ENCODE results near the gene GLUD1.
"Not testable (repeated sequence)": the region's sequence is repeated elsewhere in the genome, so short reads cannot be mapped to it uniquely, and the experiment has no call there.

DNA sequence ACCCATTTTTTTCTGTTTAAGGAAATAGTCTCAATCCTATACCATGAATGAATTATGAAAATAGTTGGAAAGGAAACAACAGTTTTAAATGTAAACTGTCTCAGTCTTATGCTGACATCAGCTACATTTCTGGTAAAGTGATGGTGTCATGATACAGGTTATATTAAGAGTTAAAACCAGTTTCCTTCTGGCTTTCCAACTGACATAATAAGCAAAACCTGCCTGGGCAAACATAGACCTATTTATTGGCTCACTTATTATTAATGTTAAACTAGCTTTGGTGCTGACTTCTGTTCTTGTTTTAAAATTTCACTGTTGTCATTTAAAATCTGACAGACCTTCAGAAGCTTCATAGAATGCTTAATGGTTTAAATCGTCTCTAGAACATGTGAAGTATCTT lies 24.4 kb upstream of the GLUD1 start:
- TF ChIP-seq TARDBP (IDR thresholded peaks at IDR 0.05); ELF4 (IDR thresholded peaks at IDR 0.05); ZNF384 (IDR thresholded peaks at IDR 0.05); FOXM1 (IDR thresholded peaks at IDR 0.05; ENCODE audit: borderline replicate concordance); CTBP1 (IDR thresholded peaks at IDR 0.05; ENCODE audit: borderline replicate concordance); LEF1 (IDR thresholded peaks at IDR 0.05; ENCODE audit: borderline replicate concordance); L3MBTL2 (conservative IDR thresholded peaks at IDR 0.05); SUZ12 (IDR thresholded peaks at IDR 0.05); ARNT (IDR thresholded peaks at IDR 0.05); SP1 (IDR thresholded peaks at IDR 0.05): not testable (repeated sequence)
- TF ChIP-seq, protein P1, sequence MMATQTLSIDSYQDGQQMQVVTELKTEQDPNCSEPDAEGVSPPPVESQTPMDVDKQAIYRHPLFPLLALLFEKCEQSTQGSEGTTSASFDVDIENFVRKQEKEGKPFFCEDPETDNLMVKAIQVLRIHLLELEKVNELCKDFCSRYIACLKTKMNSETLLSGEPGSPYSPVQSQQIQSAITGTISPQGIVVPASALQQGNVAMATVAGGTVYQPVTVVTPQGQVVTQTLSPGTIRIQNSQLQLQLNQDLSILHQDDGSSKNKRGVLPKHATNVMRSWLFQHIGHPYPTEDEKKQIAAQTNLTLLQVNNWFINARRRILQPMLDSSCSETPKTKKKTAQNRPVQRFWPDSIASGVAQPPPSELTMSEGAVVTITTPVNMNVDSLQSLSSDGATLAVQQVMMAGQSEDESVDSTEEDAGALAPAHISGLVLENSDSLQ (IDR thresholded peaks at IDR 0.05), result not testable (repeated sequence)
